Keratinocyte (primary cell): ENCODE measurements around the gene ANXA1.
A peak's percentile ranks its signal among the peaks of the same experiment; 100 is the strongest.

ENCODE experiments used
- EZH2 ChIP-seq: IDR thresholded peaks from one replicate; pipeline ENCODE4 v1.6.1; 2012; ENCODE audit warnings: inconsistent platforms, mild to moderate bottlenecking, low read length, moderate library complexity
- TF ChIP-seq, protein P1 (sequence below), 3 experiments: IDR thresholded peaks in 1 of 3; conservative IDR thresholded peaks in 1 of 3; optimal IDR thresholded peaks in 1 of 3; 2 replicates in 2 of 3; 3 replicates in 1 of 3; pipeline versions ENCODE3 to v1.5.1; 2011; ENCODE audit warnings: low read length in 3 of 3, mild to moderate bottlenecking in 3 of 3, moderate library complexity in 2 of 3, control low read depth in 1 of 3, inconsistent platforms in 1 of 3; ENCODE audit not compliant: insufficient read depth in 2 of 3; ENCODE audit errors: extremely low read depth in 1 of 3

DNA sequence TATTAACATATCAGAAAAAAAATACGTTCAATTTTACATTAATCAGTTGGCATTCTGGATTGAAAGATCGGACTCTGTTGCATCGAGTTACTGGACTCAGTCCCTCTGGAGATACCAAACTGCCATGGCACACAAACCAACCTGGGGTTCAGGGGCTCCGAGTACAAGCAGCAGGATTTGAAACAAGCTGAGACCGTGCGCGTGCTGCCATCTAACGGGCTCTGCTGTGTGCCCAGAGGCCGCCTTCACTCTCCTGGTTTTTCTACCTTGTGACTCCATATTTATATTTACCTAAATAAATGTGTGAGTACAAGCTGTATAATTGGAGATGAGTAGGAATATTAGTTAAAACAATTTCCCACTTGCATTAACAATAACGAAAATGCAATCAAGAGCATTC, 48.2 kb downstream of the ANXA1 start:
- TF ChIP-seq, protein P1, sequence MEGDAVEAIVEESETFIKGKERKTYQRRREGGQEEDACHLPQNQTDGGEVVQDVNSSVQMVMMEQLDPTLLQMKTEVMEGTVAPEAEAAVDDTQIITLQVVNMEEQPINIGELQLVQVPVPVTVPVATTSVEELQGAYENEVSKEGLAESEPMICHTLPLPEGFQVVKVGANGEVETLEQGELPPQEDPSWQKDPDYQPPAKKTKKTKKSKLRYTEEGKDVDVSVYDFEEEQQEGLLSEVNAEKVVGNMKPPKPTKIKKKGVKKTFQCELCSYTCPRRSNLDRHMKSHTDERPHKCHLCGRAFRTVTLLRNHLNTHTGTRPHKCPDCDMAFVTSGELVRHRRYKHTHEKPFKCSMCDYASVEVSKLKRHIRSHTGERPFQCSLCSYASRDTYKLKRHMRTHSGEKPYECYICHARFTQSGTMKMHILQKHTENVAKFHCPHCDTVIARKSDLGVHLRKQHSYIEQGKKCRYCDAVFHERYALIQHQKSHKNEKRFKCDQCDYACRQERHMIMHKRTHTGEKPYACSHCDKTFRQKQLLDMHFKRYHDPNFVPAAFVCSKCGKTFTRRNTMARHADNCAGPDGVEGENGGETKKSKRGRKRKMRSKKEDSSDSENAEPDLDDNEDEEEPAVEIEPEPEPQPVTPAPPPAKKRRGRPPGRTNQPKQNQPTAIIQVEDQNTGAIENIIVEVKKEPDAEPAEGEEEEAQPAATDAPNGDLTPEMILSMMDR (optimal IDR thresholded peaks at IDR 0.05 in 1 of 3, IDR thresholded peaks at IDR 0.05 in 1 of 3, conservative IDR thresholded peaks at IDR 0.05 in 1 of 3; ENCODE audit: extremely low read depth in 1 of 3, insufficient read depth in 2 of 3, low read length in 3 of 3): peak; percentile 36 to 73 (median 45)
- no peak for TF ChIP-seq EZH2
